IgD-negative memory B cell (primary cell): Measurements from ENCODE around the gene C10orf88. TPM values are rescaled to one million over a fixed set of nuclear protein-coding genes. Genes with fewer than 3 reads are reported as not detected.

Experiments
- H3K27ac Mint-ChIP-seq, 3 donors: one replicate each; pipeline ENCODE4 v1.8.0; 2020 to 2022; ENCODE audit warnings: mild to moderate bottlenecking in 3 of 3, mixed read lengths in 3 of 3, moderate library complexity in 1 of 3
- H3K27me3 Mint-ChIP-seq: one replicate; pipeline ENCODE4 v1.8.0; 2021; ENCODE audit warnings: mixed read lengths
- H3K36me3 Mint-ChIP-seq: one replicate; pipeline ENCODE4 v1.8.0; 2020; ENCODE audit warnings: mild to moderate bottlenecking, mixed read lengths
- H3K4me1 Mint-ChIP-seq, 3 donors: one replicate each; pipeline ENCODE4 v1.8.0; 2020 to 2022; ENCODE audit warnings: mixed read lengths in 3 of 3, mild to moderate bottlenecking in 1 of 3
- H3K4me3 Mint-ChIP-seq, 4 donors: one replicate each; pipeline ENCODE4 v1.8.0; 2020 to 2022; ENCODE audit warnings: mild to moderate bottlenecking in 4 of 4, mixed read lengths in 4 of 4, moderate library complexity in 3 of 4
- H3K9me3 Mint-ChIP-seq, 3 donors: one replicate each; pipeline ENCODE4 v1.8.0; 2020 to 2021; ENCODE audit warnings: mixed read lengths in 3 of 3, mild to moderate bottlenecking in 1 of 3
- polyA plus RNA-seq: library from polyadenylated mRNA; unstranded; fragments of 300-500 nt; fragmentation: Illumina TruSeq; gene quantifications from one replicate; pipeline ENCODE4 v1.2.3, GENCODE V29; 2021

C10orf88 gene
- polyA plus RNA-seq, 1 donor from 2014 or later: 5.3 TPM

DNA sequence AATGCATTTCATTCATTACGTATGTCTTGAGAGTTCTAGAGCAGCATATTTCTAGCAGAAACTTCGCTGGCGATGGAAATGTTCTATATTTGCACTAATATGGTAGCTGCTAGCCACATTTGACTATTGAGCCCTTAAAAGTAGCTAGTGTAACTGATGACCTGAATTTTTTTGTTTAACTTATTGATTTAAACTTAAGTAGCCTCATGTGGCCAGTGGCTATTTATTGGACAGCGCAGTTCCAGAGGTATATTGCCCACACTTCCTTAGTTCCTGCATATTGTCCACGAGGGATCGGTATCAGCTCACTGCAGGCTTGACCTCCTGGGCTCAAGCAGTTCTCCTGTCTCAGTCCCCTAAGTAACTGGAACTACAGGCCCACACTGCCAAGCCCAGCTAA, 29.9 kb upstream of the C10orf88 start:
- Mint-ChIP-seq H3K4me3 (no peak overlapping the region), H3K4me1 (peaks cover 13 to 19% (median 18%) of the 10 kb centered on the region in 3 donors), H3K27me3 (no peaks in the 10 kb centered on the region), H3K9me3 (no peaks in the 10 kb centered on the region), H3K36me3 (peaks cover 3% of the 10 kb centered on the region), H3K27ac (no peak overlapping the region)

DNA sequence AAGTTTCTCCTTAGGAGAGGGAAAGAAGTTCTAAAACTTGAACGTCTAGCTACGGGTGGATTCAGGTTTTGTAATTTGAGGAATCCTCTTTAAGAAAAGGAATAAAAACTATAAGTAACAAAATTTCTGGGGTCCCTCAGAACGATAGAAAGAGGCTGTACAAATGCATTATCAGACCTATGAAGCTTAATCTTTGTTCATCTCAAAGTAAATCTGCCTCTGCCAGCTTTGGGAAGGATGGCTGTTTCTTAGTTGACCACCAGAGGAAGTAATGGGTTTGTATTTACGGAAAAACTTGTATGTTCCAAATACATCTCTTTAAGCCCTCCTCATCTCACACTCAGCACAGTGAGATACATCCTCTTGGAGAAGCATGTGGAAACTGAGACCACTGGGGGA, 27.0 kb upstream of the C10orf88 start:
- Mint-ChIP-seq H3K4me1 (peaks cover 13 to 19% (median 18%) of the 10 kb centered on the region in 3 donors), H3K4me3 (peak overlapping the region; percentile 91 to 96 (median 95)), H3K9me3 (no peaks in the 10 kb centered on the region), H3K27me3 (no peaks in the 10 kb centered on the region), H3K36me3 (no peaks in the 10 kb centered on the region), H3K27ac (peak overlapping the region; percentile 97 to 99 (median 98))

DNA sequence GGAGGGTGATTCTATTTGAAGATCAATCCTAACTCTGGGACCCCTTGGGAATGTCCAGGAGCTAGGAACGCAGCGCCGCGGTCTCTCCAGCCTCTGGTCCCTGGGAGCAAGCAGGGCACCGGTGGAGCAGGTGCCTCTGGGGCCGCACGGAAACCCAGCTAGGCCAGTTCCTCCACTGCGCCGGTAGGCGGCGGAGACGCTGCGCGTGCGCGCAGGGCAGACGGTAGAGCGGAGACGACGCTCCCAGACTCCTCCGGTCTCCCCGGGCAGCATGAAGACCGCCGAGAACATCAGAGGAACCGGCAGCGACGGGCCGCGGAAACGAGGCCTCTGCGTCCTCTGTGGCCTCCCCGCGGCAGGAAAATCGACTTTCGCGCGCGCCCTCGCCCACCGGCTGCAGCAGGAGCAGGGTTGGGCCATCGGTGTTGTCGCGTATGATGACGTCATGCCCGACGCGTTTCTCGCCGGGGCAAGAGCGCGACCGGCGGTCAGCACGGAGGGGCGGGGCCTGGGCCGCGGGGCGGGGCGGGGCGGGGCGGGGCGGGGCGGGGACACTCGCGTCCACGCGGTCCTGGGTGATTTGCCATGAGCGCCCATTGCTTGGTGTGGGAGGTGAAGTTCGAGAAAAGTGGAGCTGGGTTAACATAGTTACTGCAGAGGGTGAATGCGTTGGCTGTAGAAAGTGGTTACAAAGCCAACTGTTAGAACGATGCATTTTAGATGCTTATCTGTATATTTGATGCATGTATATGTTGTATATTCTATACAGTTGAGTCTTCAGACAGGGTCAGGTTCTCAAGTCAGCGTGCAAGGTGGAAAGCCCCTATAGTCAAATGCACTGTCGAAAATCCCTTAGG, 26.4 kb upstream of the C10orf88 start, which contains the start of gene PSTK:
PSTK (plus strand) TSS at position 193 of the 857 bp plus-strand sequence; CDS start at position 272, 79 bp downstream.
- Mint-ChIP-seq H3K4me1 (peaks cover 13 to 19% (median 18%) of the 10 kb centered on the region in 3 donors), H3K4me3 (peak within 1 kb of the TSS; percentile 91 to 96 (median 95)), H3K27me3 (no peaks in the 10 kb centered on the region)

DNA sequence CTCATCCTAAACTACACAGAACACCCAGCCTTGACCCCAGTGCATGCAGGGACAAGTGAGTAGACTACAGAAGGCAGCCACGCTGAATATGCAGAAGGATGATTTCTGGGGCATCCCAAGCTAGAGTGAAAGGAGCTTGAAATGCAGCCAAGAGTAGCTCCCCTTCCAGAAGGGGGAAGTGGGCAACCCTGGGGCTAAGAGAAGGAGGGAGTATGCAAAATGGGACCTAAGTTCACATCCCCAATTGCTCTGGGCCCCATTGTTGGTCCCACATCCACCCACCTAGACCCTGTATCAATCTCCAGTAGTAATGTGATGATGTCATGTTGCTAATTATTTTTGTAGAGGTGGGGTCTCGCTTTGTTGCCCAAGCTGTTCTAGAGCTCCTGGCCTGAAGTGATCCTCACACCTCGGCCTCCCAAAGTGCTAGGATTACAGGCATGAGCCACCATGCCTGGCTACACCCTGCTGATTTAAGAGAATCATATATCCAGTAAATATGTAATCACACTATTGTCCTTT, 20.6 kb upstream of the C10orf88 start:
- no peak overlapping the region for H3K4me3 Mint-ChIP-seq

More for the DNA sequence above, 26.4 kb upstream of the C10orf88 start, which contains the start of gene PSTK:
- Mint-ChIP-seq H3K36me3 (no peaks in the 10 kb centered on the region), H3K9me3 (no peaks in the 10 kb centered on the region), H3K27ac (peak within 1 kb of the TSS; percentile 97 to 99 (median 98))

DNA sequence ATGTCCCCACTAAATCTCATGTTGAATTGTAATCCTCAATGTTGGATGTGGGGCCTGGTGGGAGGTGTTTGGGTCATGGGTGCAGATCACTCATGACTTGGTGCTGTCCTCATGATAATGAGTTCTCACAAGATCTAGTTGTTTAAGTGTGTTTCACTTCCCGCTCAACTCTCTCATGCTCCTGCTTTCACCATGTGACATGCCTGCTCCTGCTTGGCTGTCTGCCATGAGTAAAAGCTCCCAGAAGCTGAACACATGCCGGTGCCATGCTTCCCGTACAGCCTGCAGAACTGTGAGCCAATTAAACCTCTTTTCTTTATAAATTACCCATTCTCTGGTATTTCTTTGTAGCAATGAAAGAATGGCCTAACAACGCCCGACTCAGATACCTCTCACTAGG, 20.0 kb upstream of the C10orf88 start:
- H3K4me3 Mint-ChIP-seq: no peak overlapping the region
- H3K27me3 Mint-ChIP-seq: no peaks in the 10 kb centered on the region
- H3K36me3 Mint-ChIP-seq: no peaks in the 10 kb centered on the region
- H3K27ac Mint-ChIP-seq: no peak overlapping the region
- peaks cover 0 to 2% (median 0%) of the 10 kb centered on the region in 3 donors for H3K9me3 Mint-ChIP-seq
- no peaks in the 10 kb centered on the region for H3K4me1 Mint-ChIP-seq

More for the DNA sequence above, 20.6 kb upstream of the C10orf88 start:
- Mint-ChIP-seq H3K36me3 (no peaks in the 10 kb centered on the region), H3K27me3 (no peaks in the 10 kb centered on the region), H3K9me3 (no peaks in the 10 kb centered on the region), H3K27ac (no peak overlapping the region), H3K4me1 (no peaks in the 10 kb centered on the region)

DNA sequence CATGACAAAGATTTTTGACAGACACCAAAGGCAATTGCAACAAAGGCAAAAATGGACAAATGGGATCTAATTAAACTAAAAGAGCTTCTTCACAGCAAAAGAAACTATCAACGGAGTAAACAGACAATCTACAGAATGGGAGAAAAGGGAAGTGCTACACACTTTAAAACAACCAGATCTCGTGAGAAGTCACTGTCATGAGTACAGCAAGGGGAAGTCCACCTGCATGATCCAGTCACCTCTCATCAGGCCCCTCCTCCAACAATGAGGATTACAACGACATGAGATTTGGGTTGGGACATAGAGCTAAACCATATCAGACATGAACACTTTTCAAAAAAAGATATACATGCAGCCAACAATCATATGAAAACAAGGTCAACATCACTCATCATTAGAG, 14.7 kb upstream of the C10orf88 start:
- no peak overlapping the region for H3K27ac Mint-ChIP-seq
- peaks cover 3% of the 10 kb centered on the region for H3K27me3 Mint-ChIP-seq
- H3K9me3 Mint-ChIP-seq: peaks cover 10 to 24% (median 18%) of the 10 kb centered on the region in 3 donors
- H3K4me1 Mint-ChIP-seq: no peaks in the 10 kb centered on the region
- H3K36me3 Mint-ChIP-seq: no peaks in the 10 kb centered on the region
- no peak overlapping the region for H3K4me3 Mint-ChIP-seq

DNA sequence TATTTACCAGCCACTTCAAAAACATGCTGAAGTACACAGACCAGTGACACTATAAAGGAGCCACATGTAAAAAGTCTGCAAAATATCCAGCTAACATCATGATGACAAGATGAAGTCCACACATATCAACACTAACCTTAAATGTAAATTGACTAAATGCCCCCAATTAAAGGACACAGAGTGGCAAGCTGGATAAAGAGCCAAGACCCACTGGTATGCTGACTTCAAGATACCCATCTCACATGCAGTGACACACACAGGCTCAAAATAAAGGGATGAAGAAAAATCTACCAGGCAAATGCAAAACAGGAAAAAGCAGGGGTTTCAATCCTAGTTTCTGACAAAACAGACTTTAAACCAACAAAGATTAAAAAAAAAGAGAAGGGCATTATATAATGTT, 12.9 kb upstream of the C10orf88 start:
- H3K4me1 Mint-ChIP-seq: no peaks in the 10 kb centered on the region
- no peaks in the 10 kb centered on the region for H3K36me3 Mint-ChIP-seq
- H3K9me3 Mint-ChIP-seq: peaks cover 10 to 24% (median 18%) of the 10 kb centered on the region in 3 donors
- H3K27me3 Mint-ChIP-seq: peaks cover 9% of the 10 kb centered on the region
- H3K27ac Mint-ChIP-seq: no peak overlapping the region
- H3K4me3 Mint-ChIP-seq: no peak overlapping the region

DNA sequence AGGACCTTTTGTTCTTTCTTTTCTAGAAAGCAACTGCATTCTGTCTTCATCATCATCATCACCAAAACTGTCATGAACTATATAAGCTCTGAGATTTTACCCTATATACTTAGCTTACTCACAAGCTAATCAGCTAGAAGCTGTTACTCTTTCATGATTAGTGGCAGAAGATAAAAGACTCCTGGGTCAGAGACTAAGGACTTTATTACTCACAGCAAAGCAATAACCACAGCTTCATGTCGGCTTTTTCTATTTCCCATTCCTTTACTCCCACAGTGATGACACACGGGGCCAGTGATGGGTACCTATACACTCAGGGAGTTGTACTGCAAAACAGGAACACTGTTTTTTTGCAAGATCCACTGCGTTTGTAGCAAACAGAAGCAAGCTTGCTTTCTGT, 8.4 kb upstream of the C10orf88 start:
- Mint-ChIP-seq H3K27ac (no peak overlapping the region), H3K27me3 (peaks cover 9% of the 10 kb centered on the region), H3K4me1 (no peaks in the 10 kb centered on the region), H3K9me3 (peaks cover 10 to 19% (median 11%) of the 10 kb centered on the region in 3 donors), H3K4me3 (no peak overlapping the region), H3K36me3 (no peaks in the 10 kb centered on the region)

DNA sequence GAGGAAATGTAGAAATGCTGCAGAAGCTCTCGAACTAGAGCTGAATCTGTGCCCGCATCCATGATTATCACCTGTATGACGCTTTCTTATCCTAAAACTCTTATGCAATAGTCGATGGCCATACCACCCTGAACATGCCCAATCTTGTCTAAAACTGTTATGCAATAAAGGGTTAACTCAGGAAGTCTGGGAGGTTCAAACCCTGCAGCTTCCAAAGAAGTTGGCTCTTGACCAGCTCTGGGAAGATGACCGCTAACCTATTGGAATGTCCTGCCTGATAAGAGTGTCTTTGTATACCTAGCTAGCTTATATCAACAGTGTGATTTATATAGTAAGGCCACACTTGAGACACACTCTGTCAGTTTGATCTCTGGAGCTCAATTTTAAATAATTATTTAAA, 3.4 kb upstream of the C10orf88 start:
- Mint-ChIP-seq H3K36me3 (no peaks in the 10 kb centered on the region), H3K27ac (peak overlapping the region in 1 of 3 donors; percentile 75), H3K27me3 (peaks cover 5% of the 10 kb centered on the region), H3K4me3 (peak overlapping the region in 1 of 4 donors; percentile 76), H3K4me1 (peaks cover 9 to 19% (median 16%) of the 10 kb centered on the region in 3 donors), H3K9me3 (no peaks in the 10 kb centered on the region)

DNA sequence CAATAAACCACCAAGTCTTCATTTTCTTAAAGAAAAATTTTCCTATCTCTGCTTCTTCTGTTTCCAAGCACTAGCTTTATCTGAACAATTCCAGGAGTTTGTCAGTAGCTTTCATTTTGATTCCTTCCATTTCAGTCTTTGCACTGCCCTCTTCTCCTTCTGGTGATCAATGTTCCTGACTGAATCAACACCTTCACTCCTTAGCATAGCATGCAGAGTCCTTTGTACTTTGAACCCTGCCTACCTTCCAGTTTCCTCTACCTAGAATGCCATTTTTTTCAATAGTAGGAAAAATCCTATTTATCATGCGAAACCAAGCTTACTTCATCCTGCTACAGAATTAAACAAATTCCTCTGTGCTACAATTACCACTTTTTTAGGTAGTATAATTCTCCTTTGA, 1.9 kb upstream of the C10orf88 start:
- H3K36me3 Mint-ChIP-seq: no peaks in the 10 kb centered on the region
- peak overlapping the region in 1 of 3 donors; percentile 75 for H3K27ac Mint-ChIP-seq
- peak overlapping the region in 3 of 4 donors; percentile 9 to 76 (median 28) for H3K4me3 Mint-ChIP-seq
- H3K27me3 Mint-ChIP-seq: peaks cover 2% of the 10 kb centered on the region
- no peaks in the 10 kb centered on the region for H3K9me3 Mint-ChIP-seq
- peaks cover 12 to 22% (median 19%) of the 10 kb centered on the region in 3 donors for H3K4me1 Mint-ChIP-seq

DNA sequence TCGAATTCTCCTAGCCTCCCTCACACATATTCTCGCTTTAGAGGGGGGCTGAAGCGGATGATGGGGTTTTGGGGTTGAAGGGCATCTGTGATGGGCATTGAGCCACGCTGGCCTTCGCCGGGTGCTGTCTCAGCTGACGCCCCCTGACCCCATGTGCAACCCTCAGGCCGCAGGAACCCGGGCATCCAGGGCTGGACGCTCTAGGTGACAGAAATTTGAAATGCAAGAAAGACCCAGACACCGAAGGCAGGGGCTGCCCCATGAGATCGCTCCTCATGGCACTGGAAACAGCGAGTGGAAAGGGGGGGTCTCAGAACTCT, 664 bp upstream of the C10orf88 start:
- Mint-ChIP-seq H3K27ac (peak overlapping the region; percentile 75 to 99 (median 97)), H3K4me3 (peak overlapping the region in 3 of 4 donors; percentile 64 to 90 (median 76)), H3K9me3 (no peaks in the 10 kb centered on the region), H3K36me3 (peaks cover 5% of the 10 kb centered on the region), H3K27me3 (peaks cover 2% of the 10 kb centered on the region), H3K4me1 (peaks cover 16 to 22% (median 21%) of the 10 kb centered on the region in 3 donors)

DNA sequence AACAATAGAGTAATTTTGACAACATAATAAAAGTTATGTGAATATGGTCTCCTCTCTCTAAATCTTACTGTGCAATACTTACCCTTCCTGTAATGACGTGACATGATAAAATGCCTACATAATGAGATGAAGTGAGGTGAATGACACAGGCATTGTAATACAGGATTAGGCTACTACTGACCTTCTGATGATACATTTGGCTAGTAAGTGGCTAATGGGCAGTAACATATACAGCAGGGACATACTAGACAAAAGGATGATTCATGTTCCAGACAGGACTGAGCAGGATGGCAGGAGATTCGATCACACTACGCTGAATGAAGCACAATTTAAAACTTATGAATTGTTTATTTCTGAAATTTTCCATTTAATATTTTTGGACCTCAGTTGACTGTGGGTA, 4.7 kb downstream of the C10orf88 start:
- no peak overlapping the region for H3K27ac Mint-ChIP-seq
- peaks cover 13% of the 10 kb centered on the region for H3K36me3 Mint-ChIP-seq
- no peaks in the 10 kb centered on the region for H3K9me3 Mint-ChIP-seq
- peaks cover 18 to 22% (median 19%) of the 10 kb centered on the region in 3 donors for H3K4me1 Mint-ChIP-seq
- no peak overlapping the region for H3K4me3 Mint-ChIP-seq
- H3K27me3 Mint-ChIP-seq: peaks cover 2% of the 10 kb centered on the region

DNA sequence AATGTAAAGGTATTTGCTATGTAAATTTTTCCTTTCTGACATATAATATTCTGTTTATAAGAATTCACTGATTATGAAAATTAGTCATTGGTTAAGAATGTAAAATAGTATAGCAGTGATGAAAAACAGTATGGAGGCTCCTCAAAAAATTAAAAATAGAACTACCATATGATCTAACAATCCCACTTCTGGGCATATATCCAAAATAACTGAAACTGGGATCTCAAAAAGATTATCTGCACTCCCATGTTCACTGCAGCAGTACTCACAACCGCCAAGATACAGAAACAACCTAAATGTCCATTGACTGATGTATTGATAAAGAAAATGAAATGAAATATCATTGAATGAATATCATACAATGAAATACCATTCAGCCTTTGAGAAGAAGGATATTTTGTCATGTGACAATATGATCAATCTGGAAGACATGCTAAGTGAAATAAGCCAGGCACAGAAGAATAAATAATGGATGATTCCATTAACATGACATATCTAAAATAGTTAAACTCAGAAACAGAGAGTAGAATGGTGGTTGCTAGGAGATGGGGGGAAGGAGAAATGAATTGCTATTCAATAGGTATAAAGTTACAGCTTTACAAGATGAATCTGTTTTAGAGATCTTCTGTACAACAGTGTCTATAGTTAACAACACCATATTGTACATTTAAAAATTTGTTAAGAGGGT, 14.0 kb downstream of the C10orf88 start:
- Mint-ChIP-seq H3K36me3 (peaks cover 15% of the 10 kb centered on the region), H3K9me3 (no peaks in the 10 kb centered on the region), H3K4me3 (no peak overlapping the region), H3K27ac (no peak overlapping the region), H3K27me3 (no peaks in the 10 kb centered on the region), H3K4me1 (peaks cover 0 to 2% (median 0%) of the 10 kb centered on the region in 3 donors)

DNA sequence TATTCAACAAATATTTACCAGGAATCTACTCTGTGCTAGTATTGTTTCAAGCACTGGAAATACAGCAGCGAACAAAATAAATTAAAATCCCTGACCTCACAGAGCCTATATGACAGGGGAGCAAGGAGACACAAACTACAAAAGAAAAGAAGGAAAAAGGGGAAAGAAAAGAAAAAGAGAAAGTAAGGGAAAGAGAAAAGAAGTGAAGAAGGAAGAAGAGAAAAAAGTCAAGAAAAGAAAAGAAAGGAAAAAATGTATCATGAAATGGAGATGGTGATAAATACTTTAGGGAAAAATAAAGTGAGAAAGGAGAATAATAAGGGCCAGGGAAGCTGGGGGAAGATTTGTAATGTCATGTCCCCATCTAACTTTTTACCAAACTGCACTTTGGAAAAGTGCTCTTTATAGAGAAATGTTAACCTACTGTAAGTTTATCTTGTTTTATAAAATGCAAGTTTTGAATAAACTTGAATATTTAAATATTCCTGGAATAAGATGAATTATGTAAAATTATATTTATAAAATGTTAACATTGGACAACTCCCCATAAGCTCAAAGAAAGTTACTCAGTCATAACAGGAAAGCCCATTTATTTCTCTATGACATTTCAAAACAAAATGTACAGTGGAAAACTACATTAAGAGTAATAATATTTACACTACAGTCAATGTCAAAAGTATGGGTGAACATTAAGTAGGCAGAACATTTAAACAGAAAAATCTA, 14.7 kb downstream of the C10orf88 start:
- no peaks in the 10 kb centered on the region for H3K27me3 Mint-ChIP-seq
- H3K27ac Mint-ChIP-seq: no peak overlapping the region
- H3K4me1 Mint-ChIP-seq: peaks cover 0 to 2% (median 0%) of the 10 kb centered on the region in 3 donors
- H3K4me3 Mint-ChIP-seq: no peak overlapping the region
- H3K9me3 Mint-ChIP-seq: no peaks in the 10 kb centered on the region
- H3K36me3 Mint-ChIP-seq: peaks cover 15% of the 10 kb centered on the region
